GM19397 (cell line): ENCODE data around the gene COMMD3.
A peak's percentile ranks its signal among the peaks of the same experiment; 100 is the strongest.

Source experiments
- ATAC-seq: cut with Tn5 transposase; IDR thresholded peaks from one replicate; pipeline ENCODE4 v1.9.1; 2021; ENCODE audit warnings: mild to moderate bottlenecking, moderate library complexity; ENCODE audit not compliant: unreplicated experiment

Gene COMMD3

DNA sequence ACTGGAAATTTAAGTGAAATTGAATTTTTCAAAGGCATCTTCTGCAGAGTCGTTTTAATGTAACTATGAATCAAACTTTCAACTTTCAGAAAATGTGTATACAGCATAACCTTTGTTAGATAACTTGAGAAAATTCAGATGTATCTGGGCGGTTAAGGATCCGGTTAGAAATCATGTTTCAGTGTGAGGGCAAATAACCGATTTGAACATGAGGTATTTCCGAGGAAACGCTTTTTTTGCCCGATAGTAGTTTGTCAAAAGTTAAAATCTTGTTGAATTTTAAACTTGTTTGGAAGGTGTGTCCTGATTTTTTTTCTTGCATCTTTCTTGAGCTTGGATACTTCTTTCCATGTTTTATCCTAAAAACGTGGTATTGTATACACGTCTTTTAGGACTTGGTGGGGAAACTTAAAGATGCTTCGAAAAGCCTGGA is 3.4 kb downstream of the COMMD3 start:
- ATAC-seq: no peak

DNA sequence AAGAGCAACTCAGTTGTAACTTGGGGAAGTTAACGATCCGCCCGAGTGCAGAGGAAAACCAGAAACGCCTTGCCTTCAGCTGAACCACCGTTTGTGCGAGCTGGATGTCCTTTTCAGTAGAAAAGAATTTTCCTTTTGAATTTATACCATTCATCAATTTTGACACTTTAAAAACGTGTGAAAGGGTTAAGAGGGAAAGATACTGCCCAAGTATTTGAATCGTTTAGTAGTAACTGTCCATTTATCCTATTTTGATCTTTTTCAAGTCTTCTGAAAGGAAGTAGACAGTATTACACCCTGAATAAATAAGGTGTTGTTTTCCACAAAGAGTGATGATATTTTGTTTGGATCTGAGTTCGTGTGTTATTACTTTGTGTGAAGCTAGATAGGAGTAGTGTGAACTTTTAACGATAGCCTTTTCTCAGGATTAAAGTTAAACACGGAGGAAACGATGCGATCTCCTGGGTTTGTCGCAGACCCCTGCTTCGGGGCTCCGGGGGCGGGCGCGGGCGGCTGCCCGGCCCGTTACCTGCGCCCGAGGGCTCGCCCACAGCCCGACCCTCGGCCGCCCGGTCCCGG is 3.9 kb downstream of the COMMD3 start:
- no peak for ATAC-seq

DNA sequence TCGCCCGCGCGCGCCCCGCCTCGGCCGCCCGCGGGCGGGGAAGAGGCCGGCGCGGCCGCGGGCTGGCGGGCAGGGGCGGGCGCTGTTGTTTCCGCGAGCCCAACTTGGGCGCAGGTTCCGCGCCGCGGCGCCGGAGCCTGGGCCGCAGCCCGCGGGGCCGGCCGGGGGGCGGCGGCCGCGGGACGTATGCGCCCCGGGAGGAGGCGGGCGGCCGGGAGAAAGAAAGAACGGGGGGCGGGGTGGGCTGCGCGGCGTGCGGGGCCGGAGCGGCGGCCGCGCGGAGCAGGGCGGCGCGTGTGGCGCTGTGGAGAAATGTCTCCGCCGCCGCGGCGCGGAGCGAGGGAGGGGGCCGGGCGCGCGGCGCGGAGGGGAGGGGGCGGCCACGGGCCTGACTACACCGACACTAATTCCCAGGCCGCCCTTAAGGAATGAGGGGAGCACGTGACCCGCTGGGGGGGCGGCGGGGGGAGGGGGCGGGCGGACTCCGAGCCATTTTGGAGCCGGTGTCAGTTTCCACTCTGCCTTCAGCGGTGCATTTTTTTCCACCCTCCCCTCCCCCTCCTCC is 4.5 kb downstream of the COMMD3 start, which contains the start of gene BMI1:
Gene BMI1 (plus strand): TSS at position 509 of the 565 bp plus-strand sequence. CDS start 5,351 bp downstream, outside the sequence.
- peak; percentile 29 for ATAC-seq

DNA sequence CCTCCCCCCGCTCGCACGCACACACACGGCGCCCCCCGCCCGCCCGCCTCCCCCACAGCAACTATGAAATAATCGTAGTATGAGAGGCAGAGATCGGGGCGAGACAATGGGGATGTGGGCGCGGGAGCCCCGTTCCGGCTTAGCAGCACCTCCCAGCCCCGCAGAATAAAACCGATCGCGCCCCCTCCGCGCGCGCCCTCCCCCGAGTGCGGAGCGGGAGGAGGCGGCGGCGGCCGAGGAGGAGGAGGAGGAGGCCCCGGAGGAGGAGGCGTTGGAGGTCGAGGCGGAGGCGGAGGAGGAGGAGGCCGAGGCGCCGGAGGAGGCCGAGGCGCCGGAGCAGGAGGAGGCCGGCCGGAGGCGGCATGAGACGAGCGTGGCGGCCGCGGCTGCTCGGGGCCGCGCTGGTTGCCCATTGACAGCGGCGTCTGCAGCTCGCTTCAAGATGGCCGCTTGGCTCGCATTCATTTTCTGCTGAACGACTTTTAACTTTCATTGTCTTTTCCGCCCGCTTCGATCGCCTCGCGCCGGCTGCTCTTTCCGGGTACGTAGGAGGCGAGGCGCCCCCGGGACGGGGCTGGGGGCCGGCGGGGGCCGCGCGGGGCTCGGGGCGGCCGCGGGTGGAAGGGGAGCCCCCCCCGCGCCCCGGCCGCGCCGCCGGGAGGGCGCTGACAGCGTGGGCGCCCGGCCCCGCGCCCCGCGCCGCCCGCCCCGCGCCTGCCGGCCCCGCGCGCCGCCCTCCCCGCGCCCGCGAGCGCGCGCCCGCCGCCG is 5.2 kb downstream of the COMMD3 start:
- peak; percentile 11 for ATAC-seq

DNA sequence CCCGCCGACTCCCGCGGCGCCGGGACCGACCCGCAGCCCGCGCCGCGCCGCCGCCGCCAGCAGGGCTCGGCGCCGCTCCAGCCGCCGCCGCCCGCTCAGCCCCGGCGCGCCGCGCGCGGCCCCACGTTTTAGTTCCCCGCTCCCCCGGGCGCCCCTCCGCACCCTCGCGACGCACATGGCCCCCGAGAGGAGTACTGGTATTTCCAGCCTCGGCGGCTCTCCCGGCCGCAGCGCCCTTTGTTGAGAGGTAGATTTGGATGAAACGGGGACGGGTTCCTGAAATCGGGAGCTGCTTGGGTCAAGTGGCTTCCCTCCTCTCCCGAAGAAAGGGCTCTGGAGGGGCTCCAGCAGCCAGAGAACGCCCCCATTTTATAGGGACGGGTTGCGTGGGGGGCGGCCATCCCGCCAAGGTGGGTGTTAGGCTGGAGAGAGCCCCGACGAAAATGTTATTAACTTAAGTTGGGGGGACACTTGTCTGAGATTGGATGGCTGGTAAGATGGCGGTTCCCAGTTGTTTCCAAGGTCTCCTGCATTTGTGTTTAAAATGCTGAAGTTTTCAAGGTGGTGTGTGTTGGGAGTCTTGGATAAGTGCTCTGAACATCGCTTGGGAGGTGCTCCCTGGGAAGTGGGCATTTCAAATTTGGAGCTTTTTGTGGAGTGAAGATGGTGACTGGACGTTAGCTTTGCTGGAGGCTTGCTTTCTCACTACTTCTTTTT is 5.9 kb downstream of the COMMD3 start:
- no peak for ATAC-seq

DNA sequence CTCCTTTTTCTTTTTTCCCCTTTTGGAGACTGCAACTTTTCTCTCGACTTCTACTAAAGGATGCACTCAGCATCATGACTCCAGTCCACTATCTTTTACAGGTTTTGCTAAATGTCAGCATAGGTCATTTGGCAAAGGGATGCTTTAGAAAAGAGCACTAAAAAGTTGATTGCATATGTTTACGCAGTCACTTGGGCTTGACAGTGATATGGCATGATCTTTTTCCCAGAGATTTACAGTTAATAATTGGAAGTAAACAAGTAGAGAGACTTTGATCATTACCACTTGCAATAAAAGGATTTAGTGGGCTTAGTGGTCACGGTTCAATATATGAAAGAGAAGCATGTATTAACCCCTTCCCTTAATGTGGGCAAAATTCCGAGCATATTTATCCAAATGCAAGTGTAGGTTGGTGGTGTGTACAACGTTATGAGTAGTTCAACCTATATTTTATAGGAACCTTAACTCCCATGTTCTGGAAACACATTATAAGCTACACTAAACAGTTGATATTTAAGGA is 6.5 kb downstream of the COMMD3 start:
- no peak for ATAC-seq

DNA sequence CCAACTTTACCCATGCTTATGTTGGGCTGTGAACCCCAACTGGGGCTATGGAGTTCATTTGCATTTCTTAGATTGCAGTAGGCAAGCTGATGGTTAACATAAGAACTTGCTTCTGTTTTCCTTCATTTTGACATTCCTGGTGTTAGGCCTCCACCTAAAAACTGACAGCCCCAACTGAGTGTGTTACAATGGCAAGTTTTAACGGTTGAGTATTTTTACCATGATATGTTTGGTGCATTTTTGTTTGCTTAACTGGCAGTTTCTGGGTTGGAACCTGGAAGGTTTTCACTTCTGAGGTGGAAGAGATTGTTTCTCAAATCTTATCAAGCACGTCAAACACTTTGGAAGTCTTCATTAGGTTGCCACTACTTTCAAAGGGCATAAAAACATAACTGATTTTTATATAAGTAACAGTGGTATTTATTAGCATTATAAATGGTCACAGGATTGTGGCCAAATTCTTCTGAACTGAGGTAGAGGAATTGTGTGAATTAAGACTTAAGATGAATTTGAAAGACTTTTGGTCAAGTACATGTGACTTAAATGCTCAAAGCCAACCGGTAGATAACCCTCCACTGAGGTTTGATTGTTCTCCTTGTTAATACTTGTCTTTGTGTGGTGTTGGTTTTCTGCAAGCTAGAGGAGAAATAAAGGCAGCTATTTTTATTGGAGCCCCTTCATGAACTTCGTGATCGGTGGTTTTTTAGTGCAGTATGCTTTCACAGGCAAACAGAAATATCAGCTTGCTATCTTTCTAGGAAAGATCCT is 7.5 kb downstream of the COMMD3 start:
- no peak for ATAC-seq

DNA sequence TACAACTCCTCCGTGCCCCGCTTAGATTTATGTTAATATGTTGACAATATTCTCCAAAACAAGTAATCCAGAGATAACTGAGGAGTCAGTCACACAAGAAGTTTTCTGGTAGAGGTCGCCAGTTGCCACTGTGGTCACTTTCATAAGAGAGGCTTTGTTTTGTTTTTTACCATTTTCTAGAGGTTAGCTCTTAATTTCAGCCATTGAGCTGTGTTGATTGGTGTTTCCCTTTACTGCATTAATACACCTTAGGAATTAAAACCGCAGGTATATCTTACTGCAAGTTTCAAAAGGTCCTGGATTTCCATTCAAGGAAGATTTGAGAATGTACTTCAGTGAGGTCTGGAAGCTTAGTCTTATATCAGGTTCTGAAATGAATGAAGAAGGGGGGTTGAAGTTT is 8.2 kb downstream of the COMMD3 start:
- ATAC-seq: no peak

DNA sequence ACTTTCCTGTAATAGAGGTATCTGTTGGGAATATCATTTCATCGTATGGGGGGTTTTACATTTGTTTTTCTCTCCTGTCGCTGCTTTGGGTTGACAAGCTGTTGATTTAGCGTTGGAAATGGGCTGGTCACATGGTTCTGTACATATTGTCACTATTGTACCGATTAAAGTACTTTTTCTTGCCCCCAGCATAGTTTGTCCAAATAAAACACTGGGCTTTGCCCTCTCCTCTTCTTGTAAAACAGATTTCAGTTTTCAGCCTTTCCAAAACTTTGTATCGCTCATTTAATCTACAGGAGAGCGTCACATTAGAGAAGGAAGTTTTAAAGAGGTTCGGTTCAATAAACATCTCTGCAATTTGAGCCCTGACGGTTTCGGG is 8.7 kb downstream of the COMMD3 start:
- no peak for ATAC-seq

DNA sequence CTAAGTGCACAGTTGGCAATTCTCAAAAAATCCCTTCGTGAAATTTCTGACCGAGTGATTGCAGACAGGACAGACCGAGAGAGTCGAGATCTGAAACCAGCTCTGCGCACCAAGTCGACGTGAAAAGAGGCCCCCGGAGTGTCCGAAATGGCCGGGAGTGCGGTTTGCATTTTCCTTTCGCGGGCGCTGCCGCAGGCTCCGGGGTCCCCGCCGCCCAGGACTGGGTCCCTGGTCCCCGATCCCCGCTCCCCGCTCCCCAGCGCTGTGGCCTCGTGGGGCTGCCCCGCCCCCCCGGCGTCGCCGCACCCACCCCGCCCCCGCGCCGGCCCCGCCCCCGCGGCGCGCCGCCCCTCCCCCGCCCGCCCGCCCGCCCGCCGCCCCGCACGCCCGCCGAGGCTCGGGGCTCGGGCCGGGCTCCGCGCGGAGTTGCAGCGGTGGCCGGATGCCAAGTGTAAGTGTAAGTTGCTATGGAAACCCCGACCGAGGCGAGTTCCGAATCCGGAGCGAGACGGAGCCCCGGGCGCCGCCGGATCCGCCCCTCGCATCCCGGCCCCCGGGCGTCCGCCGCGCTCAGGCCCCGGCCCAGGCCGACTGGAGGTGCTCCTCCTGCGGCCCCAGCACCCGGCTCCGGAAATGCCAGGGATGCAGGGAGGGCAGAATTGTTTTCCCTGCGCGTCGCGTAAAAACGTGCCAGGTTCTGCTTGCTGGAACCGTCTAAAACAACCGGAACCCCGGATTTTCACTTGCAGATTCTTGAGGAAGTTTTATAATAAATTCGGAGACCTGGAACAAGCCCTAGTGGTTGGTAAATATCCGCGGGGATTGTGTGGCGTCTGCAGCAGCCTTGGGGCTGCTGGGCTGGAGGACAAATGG is 9.3 kb downstream of the COMMD3 start:
- peak; percentile 56 for ATAC-seq

DNA sequence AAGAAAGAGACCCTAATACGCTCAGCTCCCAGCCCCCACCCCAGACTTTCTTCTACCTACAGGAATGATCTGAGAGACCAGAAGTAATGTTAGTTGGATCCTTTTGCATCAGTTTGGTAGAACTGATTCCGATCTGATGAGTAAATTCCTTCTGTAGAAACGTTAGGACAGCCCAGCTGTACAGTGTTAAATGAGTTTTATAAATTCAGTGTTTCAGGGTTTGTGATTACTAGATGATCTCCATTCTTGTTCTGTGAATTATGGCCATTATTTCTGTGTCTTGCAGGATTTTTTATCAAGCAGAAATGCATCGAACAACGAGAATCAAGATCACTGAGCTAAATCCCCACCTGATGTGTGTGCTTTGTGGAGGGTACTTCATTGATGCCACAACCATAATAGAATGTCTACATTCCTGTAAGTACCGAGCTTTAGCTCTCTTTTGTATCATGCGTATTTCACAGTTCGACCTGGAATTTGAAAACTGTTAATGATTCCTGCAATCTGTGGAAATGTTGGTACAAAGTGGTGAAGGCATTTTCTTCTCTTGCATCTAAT is 10.0 kb downstream of the COMMD3 start:
- no peak for ATAC-seq

DNA sequence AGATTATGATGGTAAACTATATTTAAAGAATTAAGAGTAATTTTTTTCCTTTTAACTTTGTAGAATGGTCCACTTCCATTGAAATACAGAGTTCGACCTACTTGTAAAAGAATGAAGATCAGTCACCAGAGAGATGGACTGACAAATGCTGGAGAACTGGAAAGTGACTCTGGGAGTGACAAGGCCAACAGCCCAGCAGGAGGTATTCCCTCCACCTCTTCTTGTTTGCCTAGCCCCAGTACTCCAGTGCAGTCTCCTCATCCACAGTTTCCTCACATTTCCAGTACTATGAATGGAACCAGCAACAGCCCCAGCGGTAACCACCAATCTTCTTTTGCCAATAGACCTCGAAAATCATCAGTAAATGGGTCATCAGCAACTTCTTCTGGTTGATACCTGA is 13.0 kb downstream of the COMMD3 start:
- no peak for ATAC-seq

DNA sequence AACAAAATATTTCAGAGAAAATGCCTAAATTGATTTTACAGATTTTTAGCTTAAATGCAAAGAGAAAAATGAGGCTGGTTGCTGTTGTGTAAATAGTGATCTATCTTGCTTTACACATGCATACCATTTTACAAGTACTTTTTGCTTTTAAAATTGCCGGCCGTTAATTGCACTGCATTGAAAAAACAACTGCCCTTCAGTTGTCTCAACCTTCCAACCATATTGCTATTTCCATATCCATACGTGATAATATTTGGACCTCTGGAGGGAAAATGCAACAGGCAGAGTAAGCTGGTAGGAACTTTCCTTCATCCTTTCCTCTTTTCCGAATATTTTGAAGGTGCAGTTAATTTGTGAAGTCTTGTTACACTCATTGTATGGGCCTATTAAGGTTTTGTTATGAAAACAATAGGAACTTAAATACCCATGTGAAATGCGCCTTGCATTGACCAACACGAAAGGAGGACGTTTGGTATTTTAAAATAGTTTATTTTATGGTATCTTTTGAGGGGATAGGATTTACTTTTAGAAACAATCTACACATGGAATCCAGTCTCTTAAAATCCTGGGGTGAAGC is 16.0 kb downstream of the COMMD3 start:
- ATAC-seq: no peak

DNA sequence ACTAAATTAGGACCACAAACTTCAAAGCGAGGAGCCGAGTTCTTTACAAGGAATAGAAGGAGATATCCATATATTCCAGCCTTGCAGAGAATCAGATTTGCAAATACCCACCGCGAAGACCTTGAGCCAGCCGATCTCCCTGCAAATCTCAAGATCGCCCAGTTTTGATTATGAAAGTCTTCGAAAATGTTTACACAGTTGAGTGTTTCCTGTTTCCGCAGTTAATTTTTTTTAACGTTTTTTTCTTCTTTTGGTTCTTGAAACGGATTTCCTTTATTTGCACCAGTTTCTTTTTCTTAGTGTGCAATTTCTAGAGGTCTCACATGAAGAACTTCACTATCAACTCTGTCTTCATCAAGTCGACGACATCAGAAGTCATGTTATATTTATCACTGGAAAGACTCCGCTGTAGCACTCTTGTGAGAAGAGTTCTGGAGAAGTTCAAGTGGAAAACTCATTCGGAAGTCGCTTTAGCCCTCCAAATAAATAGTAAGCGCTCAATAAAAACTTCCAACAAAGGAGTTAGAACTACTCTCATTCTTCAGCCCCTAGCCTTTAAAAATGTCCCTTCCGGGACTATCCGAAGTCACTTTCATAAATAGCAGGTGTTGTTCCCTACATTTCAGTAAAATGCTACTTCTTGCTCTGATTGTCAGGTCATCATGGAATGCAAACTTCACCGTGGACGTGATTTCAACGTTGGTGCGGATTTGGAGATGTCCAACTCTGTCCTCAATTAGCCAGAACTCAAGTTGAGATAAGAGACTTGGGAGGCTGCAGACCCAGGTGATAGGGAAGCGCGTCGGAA is 17.2 kb downstream of the COMMD3 start:
- no peak for ATAC-seq

DNA sequence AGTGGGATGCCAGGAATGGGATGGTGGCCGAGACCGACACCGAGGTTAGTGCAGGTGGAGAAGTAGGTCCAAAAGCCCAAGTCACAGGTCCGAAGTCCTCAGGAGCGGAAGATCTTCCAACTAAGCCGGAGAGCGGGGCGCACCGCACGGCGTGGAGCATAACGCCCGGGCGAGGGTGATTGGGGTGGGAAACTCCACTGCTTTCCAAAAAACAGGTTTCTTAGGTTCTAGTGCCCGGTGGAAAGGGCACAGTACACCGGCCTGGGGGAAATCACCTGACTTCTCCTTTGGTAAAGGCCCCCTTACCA is 17.7 kb downstream of the COMMD3 start:
- ATAC-seq: no peak

DNA sequence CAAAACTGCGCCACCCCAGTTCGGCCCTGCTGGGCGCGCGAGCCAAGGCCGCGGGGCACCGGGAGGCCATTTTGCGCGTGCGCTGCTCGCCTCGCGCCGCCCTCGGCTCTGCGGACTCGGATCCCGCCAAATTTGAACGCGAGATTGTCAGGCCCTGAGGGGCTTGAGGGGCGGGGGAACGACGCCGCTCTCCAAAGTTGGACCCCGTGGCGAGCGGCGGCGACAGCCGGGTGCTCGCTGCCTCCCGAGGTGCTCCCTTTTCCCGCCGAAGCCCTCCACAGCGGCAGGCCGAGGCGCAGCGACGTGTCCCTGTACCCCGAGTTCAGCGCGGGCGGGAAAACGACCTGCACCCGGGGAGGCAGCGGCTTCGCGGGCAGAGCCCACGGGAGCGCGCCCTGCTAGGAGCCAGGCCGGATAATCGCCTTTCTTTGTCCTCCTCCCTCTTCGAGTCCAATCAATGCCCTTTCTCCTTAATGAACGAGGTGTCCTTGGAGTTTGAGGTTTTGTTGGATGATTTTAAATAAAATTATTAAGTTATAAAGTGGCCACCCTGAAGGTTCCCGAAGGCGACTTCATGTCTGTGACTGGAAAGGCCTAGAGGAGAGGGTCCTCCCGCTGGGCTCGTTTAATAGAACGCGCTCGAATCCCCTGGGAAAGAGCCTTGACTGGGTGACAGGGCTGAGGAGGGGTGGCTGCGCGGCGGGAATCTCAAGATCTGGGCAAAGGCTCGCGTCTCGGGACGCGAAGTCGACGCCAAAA is 18.4 kb downstream of the COMMD3 start:
- no peak for ATAC-seq

DNA sequence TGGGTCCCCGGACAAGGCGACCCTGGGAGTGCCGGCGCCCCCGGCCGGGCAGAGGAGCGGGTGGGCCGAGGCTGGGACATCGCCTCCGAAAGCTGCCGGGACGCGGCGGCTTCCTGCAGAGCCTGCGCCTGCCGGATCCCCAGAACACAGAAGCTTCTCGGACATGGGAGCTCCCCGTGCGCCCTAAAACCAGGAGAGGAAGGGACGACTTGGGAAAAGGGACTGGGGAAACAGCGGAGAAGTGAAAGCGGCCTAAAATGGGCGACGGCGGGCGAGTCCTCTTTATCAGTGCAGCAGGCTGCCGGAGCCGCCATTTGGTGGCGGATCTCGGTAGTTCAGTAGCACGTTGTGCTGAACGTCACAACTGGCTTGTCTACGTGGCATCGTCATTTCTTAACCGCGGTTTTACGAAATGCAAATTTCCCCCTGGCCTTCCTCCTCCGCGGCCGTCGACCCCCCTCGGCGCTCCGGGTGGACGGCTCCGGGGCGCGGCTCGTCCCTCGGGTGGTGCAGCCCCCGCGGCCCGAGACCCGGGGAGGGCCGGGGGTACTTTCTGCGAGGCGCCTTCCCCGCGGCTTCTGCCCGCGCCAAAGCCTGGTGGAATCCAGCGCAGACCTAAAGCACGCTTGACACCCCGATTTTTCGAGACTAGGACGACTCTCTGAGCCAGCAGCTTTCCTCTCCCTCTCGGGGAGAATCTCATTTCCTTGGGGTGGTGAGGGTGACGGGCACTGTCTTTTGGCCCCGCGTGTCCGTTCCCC is 19.2 kb downstream of the COMMD3 start:
- ATAC-seq: peak; percentile 46
